ENCODE data around the gene CFAP77. TPM values are rescaled to one million over a fixed set of nuclear protein-coding genes. Genes with fewer than 3 reads are reported as not detected.

Gene CFAP77
- total and polyA plus RNA-seq, 2 of the 4 experiments (the other 2 are of a cell fraction) = not detected

GRCh38 chr9:132517815-132518550, 108.0 kb downstream of the CFAP77 start:
- TF ChIP-seq CTCF (conservative IDR thresholded peaks at IDR 0.05; ENCODE audit: low read depth, low read length) (no peak), SMC3 (IDR thresholded peaks at IDR 0.05; ENCODE audit: low read depth, low read length) (no peak), FOS (IDR thresholded peaks at IDR 0.05; ENCODE audit: low read depth, low read length) (no peak), MAZ (IDR thresholded peaks at IDR 0.05; ENCODE audit: borderline replicate concordance, low read depth, low read length) (no peak), RAD21 (IDR thresholded peaks at IDR 0.05; ENCODE audit: low read length) (no peak), RFX5 (IDR thresholded peaks at IDR 0.05; ENCODE audit: low read depth, low read length) (no peak), BHLHE40 (IDR thresholded peaks at IDR 0.05; ENCODE audit: low read depth, low read length) (no peak), MAFK (IDR thresholded peaks at IDR 0.05; ENCODE audit: low read depth, low read length) (no peak)
- TF ChIP-seq, protein P1, sequence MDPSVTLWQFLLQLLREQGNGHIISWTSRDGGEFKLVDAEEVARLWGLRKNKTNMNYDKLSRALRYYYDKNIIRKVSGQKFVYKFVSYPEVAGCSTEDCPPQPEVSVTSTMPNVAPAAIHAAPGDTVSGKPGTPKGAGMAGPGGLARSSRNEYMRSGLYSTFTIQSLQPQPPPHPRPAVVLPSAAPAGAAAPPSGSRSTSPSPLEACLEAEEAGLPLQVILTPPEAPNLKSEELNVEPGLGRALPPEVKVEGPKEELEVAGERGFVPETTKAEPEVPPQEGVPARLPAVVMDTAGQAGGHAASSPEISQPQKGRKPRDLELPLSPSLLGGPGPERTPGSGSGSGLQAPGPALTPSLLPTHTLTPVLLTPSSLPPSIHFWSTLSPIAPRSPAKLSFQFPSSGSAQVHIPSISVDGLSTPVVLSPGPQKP (IDR thresholded peaks at IDR 0.05; ENCODE audit: borderline replicate concordance, low read depth, low read length) = no peak
- H3K27ac ChIP-seq (ENCODE audit: insufficient read depth, low read length) = no peak overlapping the region
- no peak overlapping the region for H2BK5ac ChIP-seq (ENCODE audit: low read depth, low read length, poor library complexity, severe bottlenecking)
- H3K9me3 ChIP-seq (ENCODE audit: control insufficient read depth, insufficient read depth, low read length) = no peaks in the 10 kb centered on the region
- ATAC-seq (ENCODE audit: low read depth) (no peak), DNase-seq (no peak)
- H2AK5ac ChIP-seq (ENCODE audit: low read depth, low read length) = no peak overlapping the region
- no peak overlapping the region for H3K56ac ChIP-seq (ENCODE audit: extremely low read depth, insufficient read depth, low read length)
- dilution Hi-C loops (cut with HindIII; ENCODE audit: low sequenced_read_pairs, unreplicated experiment) = no loop called here
- intact Hi-C loops (cut with micrococcal nuclease) = no loop called here
- ChIA-PET CTCF (no interaction called here), POLR2A (ENCODE audit: unreplicated experiment) (no interaction called here)
- no peaks in the 10 kb centered on the region for H3K4me1 ChIP-seq (ENCODE audit: control insufficient read depth, insufficient read depth, low read length)
- H3K9ac ChIP-seq (ENCODE audit: low read depth, low read length) = no peak overlapping the region
- H3K23ac ChIP-seq (ENCODE audit: low read depth, low read length) = no peak overlapping the region
- H3K14ac ChIP-seq (replicated peaks; ENCODE audit: low read depth, low read length) = no peak overlapping the region
- no peaks in the 10 kb centered on the region for H4K20me1 ChIP-seq (ENCODE audit: insufficient read depth, low read length)
- no peak overlapping the region for H3K4me2 ChIP-seq (ENCODE audit: low read depth, low read length)
- 57% methylated on average over 7 of the region's 21 CpGs; no CpG with 5 or more reads in 1 of the 2 experiments for WGBS, 2 experiments (ENCODE audit: extremely low coverage in 2 of 2, insufficient read length in 1 of 2)
- no peak overlapping the region for H2BK15ac ChIP-seq (ENCODE audit: low read depth, low read length)
- no peak overlapping the region for H2AK9ac ChIP-seq (replicated peaks; ENCODE audit: low read depth, low read length, poor library complexity)
- BruUV-seq (replicated peaks) = no TSS peak
- H3K4ac ChIP-seq (ENCODE audit: low read depth, low read length) = no peak overlapping the region
- no peak overlapping the region for H2AFZ ChIP-seq (replicated peaks; ENCODE audit: low read length, poor library complexity)
- H4K91ac ChIP-seq (ENCODE audit: insufficient read depth, low read depth, low read length) = no peak overlapping the region
- H2BK20ac ChIP-seq (ENCODE audit: low read depth, low read length) = no peak overlapping the region
- H4K8ac ChIP-seq (ENCODE audit: low read depth in 2 of 2, low read length in 2 of 2) = no peak overlapping the region
- no peaks in the 10 kb centered on the region for H3K9me1 ChIP-seq (ENCODE audit: insufficient read depth, low read length)
- H2BK120ac ChIP-seq (ENCODE audit: low read depth, low read length) = no peak overlapping the region
- H3K4me3 ChIP-seq (ENCODE audit: insufficient read depth, low read depth, low read length) = no peak overlapping the region
- in situ Hi-C loops (cut with MboI; ENCODE audit: low sequenced_read_pairs) = no loop called here
- no peaks in the 10 kb centered on the region for H3K36me3 ChIP-seq (ENCODE audit: control insufficient read depth, insufficient read depth, low read length)
- no peaks in the 10 kb centered on the region for H3K79me1 ChIP-seq (ENCODE audit: low read depth in 1 of 2, low read length in 2 of 2)
- H3K27me3 ChIP-seq (ENCODE audit: control insufficient read depth, insufficient read depth, low read length) = peaks cover 40% of the 10 kb centered on the region
- no peak overlapping the region for H3K18ac ChIP-seq (ENCODE audit: low read depth, low read length)
- no peak overlapping the region for H4K5ac ChIP-seq (ENCODE audit: low read depth, low read length)
